T-helper 17 cell (primary cell): Measurements from ENCODE around the gene TSPAN32. TPM values are rescaled to one million over a fixed set of nuclear protein-coding genes. Genes with fewer than 3 reads are reported as not detected.

Experiments
- ATAC-seq: fragments of 150-1000 bp; cut with Tn5 transposase; 2 replicates; pipeline ENCODE4 v1.10.0; 2021; ENCODE audit warnings: mild to moderate bottlenecking, moderate library complexity
- DNase-seq, 3 donors: peaks; one replicate each; pipeline versions ENCODE4 v3.0.0 to v3.0.0-alpha.2; 2020 to 2021
- H3K9me3 ChIP-seq: one replicate; pipeline ENCODE4 v1.7.0; 2013; ENCODE audit warnings: low read length, mild to moderate bottlenecking; ENCODE audit not compliant: control insufficient read depth, poor library complexity, severe bottlenecking
- H3K27ac Mint-ChIP-seq: one replicate; pipeline ENCODE4 v1.8.0; 2022; ENCODE audit warnings: mild to moderate bottlenecking, moderate library complexity, mixed read lengths
- H3K27me3 Mint-ChIP-seq: one replicate; pipeline ENCODE4 v1.8.0; 2022; ENCODE audit warnings: mixed read lengths
- H3K36me3 Mint-ChIP-seq: one replicate; pipeline ENCODE4 v1.8.0; 2022; ENCODE audit warnings: low read depth, mixed read lengths
- H3K4me1 Mint-ChIP-seq: one replicate; pipeline ENCODE4 v1.8.0; 2022; ENCODE audit warnings: mild to moderate bottlenecking, mixed read lengths
- H3K4me3 Mint-ChIP-seq: one replicate; pipeline ENCODE4 v1.8.0; 2022; ENCODE audit warnings: mild to moderate bottlenecking, moderate library complexity, mixed read lengths
- total RNA-seq, 4 donors: library from RNA in 2 of 4; stranded (reverse) in 2 of 4; gene quantifications; one replicate each; pipeline ENCODE4 v1.2.3 and lab custom pipeline; 2022 to 2026

The TSPAN32 gene
- total RNA-seq (10 to 100 TPM; 65.7 to 93.2 TPM), total RNA-seq (lab: John Stamatoyannopoulos, UW) (17.2 to 31.9 reads per million in 2 donors)

DNA sequence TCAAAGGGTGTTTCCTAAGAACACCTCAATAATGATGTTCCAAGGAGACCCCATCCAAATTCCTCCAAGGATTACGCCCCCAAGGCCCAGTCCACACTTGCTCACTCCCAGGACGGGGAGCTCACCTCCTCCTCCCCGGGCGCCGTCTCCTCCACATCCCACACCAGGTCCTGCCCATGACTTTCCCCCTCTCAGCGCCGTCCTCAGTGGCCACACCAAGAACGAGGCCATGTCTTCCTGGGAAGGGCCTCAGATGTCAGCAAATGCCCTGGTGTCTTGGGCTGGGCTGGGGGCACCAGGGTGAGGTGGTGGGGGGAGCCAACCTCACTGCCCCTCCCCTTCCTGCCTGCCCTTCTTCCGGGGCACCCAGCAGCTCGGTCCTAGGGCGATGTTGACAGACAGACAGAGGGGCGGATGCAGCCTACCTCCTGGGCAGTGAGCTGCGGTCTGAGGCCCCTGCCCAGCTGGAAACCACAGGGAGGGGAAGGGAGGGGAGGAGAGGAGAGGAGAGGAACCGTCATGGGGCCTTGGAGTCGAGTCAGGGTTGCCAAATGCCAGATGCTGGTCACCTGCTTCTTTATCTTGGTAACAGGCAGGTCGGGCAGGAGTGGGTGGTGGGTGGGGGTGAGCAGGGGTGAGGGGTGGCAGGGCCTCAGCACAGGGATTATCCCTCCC lies at the start of gene TSPAN32, which contains the start of gene C11orf21:
Gene TSPAN32 (plus strand): TSS at position 383 of the 675 bp plus-strand sequence. CDS start 137 bp downstream, at position 520.
Gene C11orf21 (minus strand): TSS at position 288 of the 675 bp plus-strand sequence. CDS start 110 bp downstream, at position 178.
- H3K9me3 ChIP-seq = no peaks in the 10 kb centered on the region
- Mint-ChIP-seq H3K27me3 (no peaks in the 10 kb centered on the region), H3K4me3 (peak within 1 kb of the TSS; percentile 97), H3K27ac (peak within 1 kb of the TSS; percentile 84), H3K4me1 (peaks cover 31% of the 10 kb centered on the region), H3K36me3 (peaks cover 3% of the 10 kb centered on the region)
- peak; percentile 28 to 53 (median 45) for DNase-seq
- peak; percentile 77 for ATAC-seq

DNA sequence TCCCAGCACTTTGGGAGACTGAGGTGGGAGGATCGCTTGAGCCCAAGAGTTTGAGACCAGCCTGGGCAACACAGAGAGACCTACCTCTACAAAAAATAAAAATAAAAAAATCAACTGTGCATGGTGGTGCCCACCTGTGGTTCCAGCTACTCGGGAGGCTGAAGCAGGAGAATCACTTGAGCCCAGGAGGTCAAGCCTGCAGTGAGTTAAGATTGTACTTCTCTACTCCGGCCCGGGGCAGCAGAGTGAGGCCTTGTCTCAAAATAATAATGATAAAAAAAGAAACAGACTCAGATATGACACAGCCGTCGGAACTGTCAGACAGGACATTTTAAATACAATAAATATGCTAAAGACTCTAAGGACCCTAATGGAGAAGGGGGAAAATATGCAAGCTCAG lies 49.8 kb upstream of the TSPAN32 start:
- peaks cover 2% of the 10 kb centered on the region for H3K4me1 Mint-ChIP-seq
- ATAC-seq = no peak
- H3K4me3 Mint-ChIP-seq = no peak overlapping the region
- no peak for DNase-seq
- no peaks in the 10 kb centered on the region for H3K36me3 Mint-ChIP-seq
- H3K27me3 Mint-ChIP-seq = peaks cover 19% of the 10 kb centered on the region
- H3K9me3 ChIP-seq = no peaks in the 10 kb centered on the region
- no peak overlapping the region for H3K27ac Mint-ChIP-seq

DNA sequence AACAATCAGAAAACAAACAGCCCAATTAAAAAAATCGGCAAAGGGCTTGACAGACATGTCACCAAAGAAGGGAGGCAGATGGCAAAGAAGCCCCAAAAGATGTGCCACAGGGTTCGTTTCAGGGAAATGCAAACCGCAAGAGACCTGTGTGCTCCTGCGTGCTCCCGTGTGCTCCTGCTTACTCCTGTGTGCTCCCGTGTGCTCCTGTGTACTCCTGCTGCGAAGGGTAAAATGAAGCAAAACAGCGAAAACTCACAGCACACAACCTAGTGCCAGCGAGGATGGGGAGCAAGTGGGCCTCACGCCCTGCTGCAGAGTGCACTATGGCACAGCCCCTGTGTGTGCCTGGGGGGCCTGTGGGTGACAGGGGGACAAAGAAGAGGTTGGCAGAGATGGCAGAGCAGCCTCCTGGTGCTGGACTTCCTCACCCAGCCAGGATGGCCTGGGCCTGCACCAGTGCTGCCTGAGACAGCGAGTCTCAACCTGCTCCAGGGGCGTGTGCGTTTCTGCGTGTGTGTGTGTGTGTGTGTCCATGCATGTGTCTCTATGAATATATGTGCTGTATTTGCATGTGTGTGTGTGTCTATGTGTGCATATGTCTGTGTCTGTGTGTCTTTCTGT lies 45.4 kb upstream of the TSPAN32 start:
- ATAC-seq (no peak), DNase-seq (no peak)
- no peaks in the 10 kb centered on the region for H3K9me3 ChIP-seq
- H3K36me3 Mint-ChIP-seq = no peaks in the 10 kb centered on the region
- no peak overlapping the region for H3K27ac Mint-ChIP-seq
- H3K27me3 Mint-ChIP-seq = peaks cover 5% of the 10 kb centered on the region
- H3K4me3 Mint-ChIP-seq = no peak overlapping the region
- H3K4me1 Mint-ChIP-seq = peaks cover 2% of the 10 kb centered on the region

- no peak overlapping the region for H3K27ac Mint-ChIP-seq
- no peaks in the 10 kb centered on the region for H3K36me3 Mint-ChIP-seq
- DNase-seq = peak in 1 of 3 donors; percentile 11
- peaks cover 2% of the 10 kb centered on the region for H3K4me1 Mint-ChIP-seq
- no peak overlapping the region for H3K4me3 Mint-ChIP-seq
- ATAC-seq = no peak
- H3K9me3 ChIP-seq = no peaks in the 10 kb centered on the region
- H3K27me3 Mint-ChIP-seq = peaks cover 5% of the 10 kb centered on the region
Measured at GRCh38 chr11:2256951-2257700, 44.7 kb upstream of the TSPAN32 start.

GRCh38 chr11:2258501-2259465 lies 43.0 kb upstream of the TSPAN32 start:
- Mint-ChIP-seq H3K27ac (no peak overlapping the region), H3K4me1 (peaks cover 2% of the 10 kb centered on the region), H3K36me3 (no peaks in the 10 kb centered on the region), H3K4me3 (no peak overlapping the region), H3K27me3 (peaks cover 5% of the 10 kb centered on the region)
- H3K9me3 ChIP-seq = no peaks in the 10 kb centered on the region
- ATAC-seq (no peak), DNase-seq (no peak)

- no peak overlapping the region for H3K4me3 Mint-ChIP-seq
- ATAC-seq (no peak), DNase-seq (no peak)
Measured at GRCh38 chr11:2259466-2259830, 42.4 kb upstream of the TSPAN32 start.

GRCh38 chr11:2259897-2260451 lies 41.8 kb upstream of the TSPAN32 start:
- peaks cover 5% of the 10 kb centered on the region for H3K27me3 Mint-ChIP-seq
- H3K4me3 Mint-ChIP-seq = peak overlapping the region; percentile 19

More at GRCh38 chr11:2259466-2259830, 42.4 kb upstream of the TSPAN32 start:
- Mint-ChIP-seq H3K27ac (no peak overlapping the region), H3K36me3 (no peaks in the 10 kb centered on the region), H3K4me1 (peaks cover 2% of the 10 kb centered on the region), H3K27me3 (peaks cover 5% of the 10 kb centered on the region)
- no peaks in the 10 kb centered on the region for H3K9me3 ChIP-seq

DNA sequence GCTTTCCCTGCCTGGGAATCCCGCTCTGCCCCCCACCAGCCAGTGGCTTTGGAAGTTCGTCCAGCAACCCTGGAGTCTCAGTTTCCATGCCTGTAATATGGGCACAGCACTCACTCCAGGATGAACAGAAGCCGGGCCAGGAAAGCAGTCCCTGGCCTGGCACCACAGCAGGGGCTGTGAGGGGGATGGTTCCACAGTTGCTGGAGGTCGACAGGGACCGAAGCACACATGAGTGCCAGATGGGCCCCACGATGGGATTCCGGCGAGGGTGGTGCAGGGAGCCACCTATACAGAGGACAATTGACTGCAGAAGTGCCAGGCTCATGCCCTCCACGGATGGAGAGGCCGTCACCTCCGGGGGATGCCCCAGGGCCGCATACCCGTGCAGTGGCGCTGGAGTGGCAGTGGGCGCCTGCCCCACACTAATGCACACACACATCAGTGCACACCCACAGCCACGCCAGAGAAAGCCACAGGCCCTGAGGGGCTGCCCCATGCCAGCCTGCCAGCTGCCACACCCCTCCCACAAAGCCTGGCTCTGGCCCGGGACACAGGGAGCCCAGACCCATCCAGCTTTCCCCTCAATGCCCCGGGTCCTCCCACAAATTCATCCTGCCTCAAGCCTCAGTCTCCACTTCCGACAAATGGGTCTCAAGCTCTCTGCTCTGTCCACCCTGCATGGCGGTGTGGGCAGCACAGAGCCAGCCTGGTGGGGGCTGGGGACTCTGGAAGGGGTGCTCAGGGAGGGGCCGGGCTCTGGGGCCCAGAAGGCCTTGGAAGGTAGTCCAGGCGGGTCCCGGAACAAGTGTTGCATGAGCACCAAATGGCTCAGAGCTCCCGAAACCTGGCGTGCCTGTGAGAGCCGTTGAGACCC lies 41.1 kb upstream of the TSPAN32 start:
- H3K27me3 Mint-ChIP-seq = peaks cover 5% of the 10 kb centered on the region
- no peaks in the 10 kb centered on the region for H3K36me3 Mint-ChIP-seq
- H3K9me3 ChIP-seq = no peaks in the 10 kb centered on the region
- H3K27ac Mint-ChIP-seq = no peak overlapping the region
- H3K4me1 Mint-ChIP-seq = peaks cover 8% of the 10 kb centered on the region
- DNase-seq (peak in 1 of 3 donors; percentile 10), ATAC-seq (no peak)
- no peak overlapping the region for H3K4me3 Mint-ChIP-seq

More at GRCh38 chr11:2259897-2260451, 41.8 kb upstream of the TSPAN32 start:
- Mint-ChIP-seq H3K27ac (no peak overlapping the region), H3K36me3 (no peaks in the 10 kb centered on the region), H3K4me1 (peaks cover 2% of the 10 kb centered on the region)
- no peak for ATAC-seq
- no peak for DNase-seq
- no peaks in the 10 kb centered on the region for H3K9me3 ChIP-seq

GRCh38 chr11:2261436-2262230 lies 40.2 kb upstream of the TSPAN32 start:
- no peaks in the 10 kb centered on the region for H3K9me3 ChIP-seq
- DNase-seq (no peak), ATAC-seq (no peak)
- Mint-ChIP-seq H3K4me3 (no peak overlapping the region), H3K4me1 (peaks cover 15% of the 10 kb centered on the region), H3K27ac (no peak overlapping the region), H3K36me3 (no peaks in the 10 kb centered on the region), H3K27me3 (peaks cover 5% of the 10 kb centered on the region)

- Mint-ChIP-seq H3K27me3 (peaks cover 5% of the 10 kb centered on the region), H3K27ac (no peak overlapping the region), H3K36me3 (no peaks in the 10 kb centered on the region), H3K4me1 (peaks cover 13% of the 10 kb centered on the region), H3K4me3 (no peak overlapping the region)
- no peaks in the 10 kb centered on the region for H3K9me3 ChIP-seq
- DNase-seq (no peak), ATAC-seq (no peak)
Measured at GRCh38 chr11:2262301-2263070, 39.3 kb upstream of the TSPAN32 start.
